ENCODE measurements around the gene RASSF7.

RASSF7 gene

GRCh38 chr11:587978-588380 is 27.2 kb downstream of the RASSF7 start:
- no peak for DNase-seq

DNA sequence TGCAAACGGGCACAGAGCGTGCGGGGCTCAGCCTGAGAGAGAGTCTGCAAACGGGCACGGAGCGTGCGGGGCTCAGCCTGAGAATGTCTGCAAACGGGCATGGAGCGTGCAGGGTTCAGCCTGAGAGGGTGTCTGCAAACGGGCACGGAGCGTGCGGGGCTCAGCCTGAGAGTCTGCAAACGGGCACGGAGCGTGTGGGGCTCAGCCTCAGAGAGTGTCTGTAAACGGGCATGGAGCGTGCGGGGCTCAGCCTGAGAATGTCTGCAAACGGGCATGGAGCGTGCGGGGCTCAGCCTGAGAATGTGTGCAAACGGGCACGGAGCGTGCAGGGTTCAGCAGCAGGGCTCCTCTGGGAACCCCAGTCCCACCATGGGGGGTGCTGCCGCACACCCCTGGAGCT is 29.0 kb downstream of the RASSF7 start:
- DNase-seq, result no peak

GRCh38 chr11:590997-591396 is 30.2 kb downstream of the RASSF7 start:
- DNase-seq, result no peak

GRCh38 chr11:592501-592900 is 31.7 kb downstream of the RASSF7 start:
- DNase-seq, result no peak

- DNase-seq, result no peak
These were observed 32.1 kb downstream of the RASSF7 start for GRCh38 chr11:592918-593317.

GRCh38 chr11:593347-593746 is 32.6 kb downstream of the RASSF7 start:
- no peak for DNase-seq

- no peak for DNase-seq
These were observed 34.6 kb downstream of the RASSF7 start for GRCh38 chr11:595400-595799.

- no peak for DNase-seq
These were observed 35.6 kb downstream of the RASSF7 start for GRCh38 chr11:596374-596773.

DNA sequence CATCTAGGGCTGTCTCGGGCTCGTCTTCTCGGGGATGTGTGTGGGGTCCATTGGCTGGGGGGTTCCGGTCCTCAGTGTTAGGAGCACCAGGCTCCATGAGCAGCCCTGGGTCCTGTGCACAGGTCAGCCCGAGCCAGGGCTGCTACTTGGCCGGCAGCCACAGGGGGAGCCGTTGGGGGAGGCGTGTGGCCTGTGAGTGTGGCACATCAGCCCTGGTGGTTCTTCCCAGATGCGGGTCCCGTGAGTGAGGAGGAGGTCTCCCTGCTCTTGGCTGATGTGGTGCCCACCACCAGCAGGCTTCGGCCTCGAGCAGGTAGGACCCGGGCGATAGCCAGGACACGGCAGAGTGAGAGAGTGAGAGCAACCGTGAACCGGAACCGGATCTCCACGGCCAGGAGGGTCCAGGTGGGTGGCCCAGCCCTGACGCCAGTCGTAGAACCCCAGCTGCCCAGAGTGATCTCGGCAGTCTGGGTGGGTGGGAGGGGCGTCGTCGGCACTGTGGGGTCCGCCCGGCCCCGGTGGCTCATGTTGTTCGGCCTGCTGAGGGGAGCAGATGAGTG is 36.5 kb downstream of the RASSF7 start:
- DNase-seq, result no peak

GRCh38 chr11:598005-598680 is 37.4 kb downstream of the RASSF7 start:
- DNase-seq, result no peak

DNA sequence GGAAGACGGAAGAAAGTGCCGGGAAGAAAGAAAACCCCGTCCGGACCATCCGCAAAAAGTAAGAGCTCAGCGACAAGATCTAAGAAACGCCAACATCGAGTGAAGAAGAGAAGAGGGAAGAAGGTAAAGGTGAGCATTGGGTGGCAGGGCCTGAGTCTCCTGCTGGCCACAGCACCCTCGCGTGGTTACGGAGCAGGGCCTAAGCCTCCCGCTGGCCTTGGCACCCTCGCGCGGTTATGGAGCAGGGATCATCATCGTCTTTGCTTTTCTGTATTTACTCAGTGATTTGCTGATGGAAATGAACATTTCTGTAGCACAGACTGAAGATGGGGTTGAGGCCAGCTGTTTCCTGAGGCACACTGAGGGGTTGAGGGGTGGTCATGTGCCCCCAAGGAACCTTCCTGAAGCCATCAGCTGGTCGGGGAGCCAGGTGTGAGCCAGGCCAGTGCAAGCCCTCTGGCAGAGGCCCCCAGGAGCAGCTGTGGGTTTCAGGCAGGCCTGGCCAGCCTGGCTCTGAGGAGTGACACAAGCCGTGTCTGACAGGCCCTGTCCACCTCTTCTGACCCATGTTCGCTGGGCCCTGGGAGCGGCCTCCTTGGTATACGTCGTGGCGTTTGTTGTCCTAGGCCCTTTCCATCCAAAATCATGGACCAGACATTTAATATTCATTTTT is 40.9 kb downstream of the RASSF7 start:
- no peak for DNase-seq

- no peak for DNase-seq
These were observed 42.4 kb downstream of the RASSF7 start for GRCh38 chr11:603154-603553.

DNA sequence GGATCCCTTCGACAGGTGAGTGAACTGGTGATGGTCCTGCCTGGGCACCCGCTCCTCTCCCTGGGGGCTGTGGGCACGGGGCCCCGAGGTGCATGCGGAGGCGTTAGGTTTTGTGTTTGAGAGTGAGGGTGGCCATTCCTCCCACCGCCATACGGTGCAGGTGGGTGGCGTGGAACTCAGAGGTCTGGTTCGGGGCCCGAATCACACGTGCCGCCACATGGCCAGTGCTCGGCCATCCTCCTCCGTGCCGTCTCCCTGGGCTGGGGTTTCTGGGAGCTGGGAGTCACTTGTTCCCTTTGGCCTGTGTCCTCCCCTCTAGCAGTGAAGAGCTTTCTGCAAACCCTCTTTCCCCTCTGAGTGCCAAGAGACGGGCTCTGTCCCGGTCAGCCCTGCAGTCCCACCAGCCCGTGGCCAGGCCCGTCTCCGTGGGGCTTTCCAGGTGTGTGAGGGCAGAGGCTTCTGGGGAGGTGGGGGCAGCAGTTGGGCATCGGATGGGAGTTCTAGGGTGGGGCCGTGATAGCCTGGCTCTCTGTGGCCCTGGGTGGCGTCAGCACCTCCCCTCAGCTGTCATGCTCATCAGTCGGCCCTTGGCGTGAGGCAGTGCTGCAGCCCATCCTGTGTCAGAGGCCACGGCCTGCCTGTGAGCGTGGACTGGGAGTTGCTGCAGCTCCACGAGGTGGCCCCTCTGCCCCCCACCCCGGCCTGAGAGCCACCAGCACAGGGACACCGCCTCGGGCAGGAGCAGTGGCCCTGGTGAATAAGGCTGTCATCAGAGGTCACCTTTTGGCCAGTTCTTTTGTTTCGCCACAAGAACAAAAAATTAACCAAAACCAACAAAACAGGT is 44.7 kb downstream of the RASSF7 start:
- no peak for DNase-seq

DNA sequence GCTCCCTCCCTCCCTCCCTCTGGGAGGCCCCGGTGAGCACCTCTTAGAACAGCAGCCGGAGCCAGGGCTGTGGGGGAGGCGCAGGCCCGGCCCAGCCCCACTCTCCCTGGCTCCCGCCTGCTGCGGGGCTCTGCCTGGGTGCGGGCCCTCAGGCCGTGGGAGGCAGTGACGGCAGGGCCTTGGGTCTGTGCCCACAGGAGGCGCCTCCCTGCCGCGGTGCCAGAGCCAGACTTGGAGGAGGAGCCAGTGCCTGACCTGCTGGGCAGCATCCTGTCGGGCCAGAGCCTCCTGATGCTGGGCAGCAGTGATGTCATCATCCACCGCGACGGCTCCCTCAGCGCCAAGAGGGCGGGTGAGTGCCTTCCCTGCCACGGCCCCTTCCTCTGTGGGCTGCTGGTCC is 45.5 kb downstream of the RASSF7 start:
- DNase-seq, result no peak

DNA sequence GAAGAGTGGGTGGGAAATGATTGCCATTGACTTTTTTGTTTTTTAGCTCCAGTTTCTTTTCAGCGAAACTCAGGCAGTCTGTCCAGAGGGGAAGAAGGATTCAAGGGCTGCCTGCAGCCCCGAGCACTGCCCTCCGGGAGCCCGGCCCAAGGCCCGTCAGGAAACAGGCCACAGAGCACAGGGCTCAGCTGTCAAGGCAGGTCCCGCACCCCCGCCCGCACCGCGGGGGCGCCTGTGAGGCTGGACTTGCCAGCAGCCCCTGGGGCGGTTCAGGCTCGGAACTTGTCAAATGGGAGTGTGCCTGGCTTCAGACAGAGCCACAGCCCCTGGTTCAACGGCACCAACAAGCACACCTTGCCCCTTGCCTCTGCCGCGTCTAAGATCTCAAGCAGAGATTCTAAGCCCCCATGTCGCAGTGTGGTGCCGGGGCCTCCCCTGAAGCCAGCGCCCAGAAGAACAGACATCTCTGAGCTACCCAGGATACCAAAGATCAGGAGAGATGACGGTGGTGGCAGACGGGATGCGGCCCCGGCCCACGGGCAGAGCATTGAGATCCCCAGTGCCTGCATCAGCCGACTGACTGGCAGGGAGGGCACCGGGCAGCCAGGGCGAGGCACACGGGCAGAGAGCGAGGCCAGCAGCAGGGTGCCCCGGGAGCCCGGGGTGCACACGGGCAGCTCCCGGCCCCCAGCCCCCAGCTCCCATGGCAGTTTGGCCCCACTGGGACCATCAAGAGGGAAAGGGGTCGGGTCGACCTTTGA is 46.4 kb downstream of the RASSF7 start:
- no peak for DNase-seq

DNA sequence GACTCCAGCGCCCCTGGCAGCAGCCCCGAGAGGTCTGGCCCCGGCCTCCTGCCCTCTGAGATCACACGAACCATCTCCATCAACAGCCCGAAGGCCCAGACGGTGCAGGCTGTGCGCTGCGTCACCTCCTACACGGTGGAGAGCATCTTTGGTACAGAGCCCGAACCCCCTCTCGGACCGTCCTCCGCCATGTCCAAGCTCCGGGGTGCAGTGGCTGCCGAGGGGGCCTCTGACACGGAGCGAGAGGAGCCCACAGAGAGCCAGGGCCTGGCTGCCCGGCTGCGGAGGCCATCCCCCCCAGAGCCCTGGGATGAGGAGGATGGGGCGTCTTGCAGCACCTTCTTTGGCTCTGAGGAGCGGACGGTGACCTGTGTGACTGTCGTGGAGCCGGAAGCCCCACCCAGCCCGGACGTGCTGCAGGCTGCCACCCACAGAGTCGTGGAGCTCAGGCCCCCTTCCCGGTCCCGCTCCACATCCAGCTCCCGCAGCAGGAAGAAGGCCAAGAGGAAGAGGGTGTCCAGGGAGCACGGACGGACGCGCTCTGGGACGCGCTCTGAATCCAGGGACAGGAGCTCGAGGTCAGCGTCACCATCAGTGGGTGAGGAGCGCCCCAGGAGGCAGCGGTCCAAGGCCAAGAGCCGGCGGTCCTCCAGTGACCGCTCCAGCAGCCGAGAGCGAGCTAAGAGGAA is 47.3 kb downstream of the RASSF7 start:
- no peak for DNase-seq

- DNase-seq, result no peak
These were observed 48.1 kb downstream of the RASSF7 start for GRCh38 chr11:608791-609251.

DNA sequence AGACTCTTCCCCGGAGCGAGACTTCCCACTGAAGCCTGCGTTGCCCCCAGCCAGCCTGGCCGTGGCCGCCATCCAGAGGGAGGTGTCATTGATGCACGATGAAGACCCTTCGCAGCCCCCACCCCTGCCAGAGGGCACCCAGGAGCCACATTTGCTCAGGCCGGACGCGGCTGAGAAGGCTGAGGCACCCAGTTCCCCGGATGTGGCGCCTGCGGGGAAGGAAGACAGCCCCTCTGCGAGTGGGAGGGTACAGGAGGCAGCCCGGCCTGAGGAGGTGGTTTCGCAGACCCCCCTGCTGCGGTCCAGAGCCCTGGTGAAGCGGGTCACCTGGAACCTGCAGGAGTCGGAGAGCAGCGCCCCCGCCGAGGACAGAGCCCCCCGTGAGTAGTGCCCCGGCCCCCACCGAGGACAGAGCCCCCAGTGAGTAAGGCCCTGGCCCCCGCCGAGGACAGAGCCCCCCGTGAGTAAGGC is 48.6 kb downstream of the RASSF7 start:
- no peak for DNase-seq

- no peak for DNase-seq
These were observed 49.5 kb downstream of the RASSF7 start for GRCh38 chr11:610146-610801.

- no peak for DNase-seq
These were observed 50.5 kb downstream of the RASSF7 start for GRCh38 chr11:611001-611996.

All from NCI-H510A (cell line).